Natural killer cell (primary cell): ENCODE data around the gene ASCC2. TPM values are rescaled to one million over a fixed set of nuclear protein-coding genes. Genes with fewer than 3 reads are reported as not detected.

Source experiments
- ATAC-seq, 3 donors: fragments of 150-1000 bp in 2 of 3; fragments of 200-7000 bp in 1 of 3; cut with Tn5 transposase; 1 replicate in 1 of 3; 2 replicates in 2 of 3; pipeline ENCODE4 v1.10.0; 2021; ENCODE audit warnings: mild to moderate bottlenecking in 2 of 3, moderate library complexity in 2 of 3
- DNase-seq, 2 donors: peaks; one replicate each; pipeline versions ENCODE4 v3.0.0 to v3.0.0-alpha.2; 2013 to 2021; ENCODE audit warnings: mixed read lengths in 1 of 2
- H3K27ac ChIP-seq: one replicate; pipeline ENCODE4 v1.5.1; 2013; ENCODE audit warnings: mild to moderate bottlenecking, low read length
- H3K27me3 ChIP-seq: one replicate; pipeline ENCODE4 v1.6.1; 2013; ENCODE audit warnings: low read length; ENCODE audit not compliant: control insufficient read depth, insufficient read depth
- H3K36me3 ChIP-seq: one replicate; pipeline ENCODE4 v1.6.1; 2013; ENCODE audit warnings: low read length; ENCODE audit not compliant: control insufficient read depth, insufficient read depth
- H3K4me1 ChIP-seq: one replicate; pipeline ENCODE4 v1.6.1; 2013; ENCODE audit warnings: low read length; ENCODE audit not compliant: control insufficient read depth, insufficient read depth
- H3K4me3 ChIP-seq: one replicate; pipeline ENCODE4 v1.5.1; 2013; ENCODE audit warnings: low read length
- H3K9me3 ChIP-seq: one replicate; pipeline ENCODE4 v1.6.1; 2013; ENCODE audit warnings: low read length; ENCODE audit not compliant: control insufficient read depth, insufficient read depth
- H3K27ac Mint-ChIP-seq, 2 donors: one replicate each; pipeline ENCODE4 v1.8.0; 2022; ENCODE audit warnings: mild to moderate bottlenecking in 2 of 2, mixed read lengths in 2 of 2, moderate library complexity in 1 of 2
- H3K27me3 Mint-ChIP-seq, 2 donors: one replicate each; pipeline ENCODE4 v1.8.0; 2022; ENCODE audit warnings: low read depth in 2 of 2, mixed read lengths in 2 of 2
- H3K36me3 Mint-ChIP-seq: one replicate; pipeline ENCODE4 v1.8.0; 2022; ENCODE audit warnings: mixed read lengths
- H3K4me1 Mint-ChIP-seq, 2 donors: one replicate each; pipeline ENCODE4 v1.8.0; 2022; ENCODE audit warnings: mixed read lengths in 2 of 2
- H3K4me3 Mint-ChIP-seq: one replicate; pipeline ENCODE4 v1.8.0; 2022; ENCODE audit warnings: mild to moderate bottlenecking, moderate library complexity, mixed read lengths
- H3K9me3 Mint-ChIP-seq, 2 donors: one replicate each; pipeline ENCODE4 v1.8.0; 2022; ENCODE audit warnings: mixed read lengths in 2 of 2
- WGBS: methylation state at CpG from one replicate; pipeline ENCODE4 v1.1.7; 2013; ENCODE audit warnings: missing lambda C conversion rate; ENCODE audit not compliant: insufficient coverage; 5-methylcytosine and 5-hydroxymethylcytosine counted together
- intact Hi-C: fragments of 100-400 bp; cut with micrococcal nuclease; formaldehyde crosslinking; loops from one replicate; pipeline ENCODE4 v1.14.2; 2022
- total RNA-seq, 4 donors: library from RNA; stranded (reverse); fragments of 120-200 nt in 1 of 4; gene quantifications; one replicate each; pipeline versions ENCODE4 v1.2.3 to v1.2.4, GENCODE V29; 2013 to 2022
- TF ChIP-seq, protein P1 (sequence below): fragments of 200-600 bp; IDR thresholded peaks from one replicate; pipeline ENCODE4 v1.8.0; 2022; ENCODE audit warnings: antibody characterized with exemption

Gene ASCC2
- total RNA-seq, 3 donors from 2014 or later (not counting 1 experiment from before 2014, with no cell fraction given), result 102 to 130 (median 128) TPM

GRCh38 chr22:29816128-29816527 is 21.9 kb downstream of the ASCC2 start:
- Mint-ChIP-seq H3K4me3 (no peak overlapping the region), H3K27me3 (no peaks in the 10 kb centered on the region), H3K9me3 (no peaks in the 10 kb centered on the region), H3K36me3 (peaks cover 22% of the 10 kb centered on the region), H3K4me1 (no peaks in the 10 kb centered on the region), H3K27ac (no peak overlapping the region)
- no peak for DNase-seq
- H3K4me1 ChIP-seq, result no peaks in the 10 kb centered on the region
- H3K4me3 ChIP-seq, result no peak overlapping the region
- H3K27ac ChIP-seq, result no peak overlapping the region
- WGBS, result 93% methylated on average over 2 of the region's 2 CpGs
- ATAC-seq, result no peak
- TF ChIP-seq, protein P1, sequence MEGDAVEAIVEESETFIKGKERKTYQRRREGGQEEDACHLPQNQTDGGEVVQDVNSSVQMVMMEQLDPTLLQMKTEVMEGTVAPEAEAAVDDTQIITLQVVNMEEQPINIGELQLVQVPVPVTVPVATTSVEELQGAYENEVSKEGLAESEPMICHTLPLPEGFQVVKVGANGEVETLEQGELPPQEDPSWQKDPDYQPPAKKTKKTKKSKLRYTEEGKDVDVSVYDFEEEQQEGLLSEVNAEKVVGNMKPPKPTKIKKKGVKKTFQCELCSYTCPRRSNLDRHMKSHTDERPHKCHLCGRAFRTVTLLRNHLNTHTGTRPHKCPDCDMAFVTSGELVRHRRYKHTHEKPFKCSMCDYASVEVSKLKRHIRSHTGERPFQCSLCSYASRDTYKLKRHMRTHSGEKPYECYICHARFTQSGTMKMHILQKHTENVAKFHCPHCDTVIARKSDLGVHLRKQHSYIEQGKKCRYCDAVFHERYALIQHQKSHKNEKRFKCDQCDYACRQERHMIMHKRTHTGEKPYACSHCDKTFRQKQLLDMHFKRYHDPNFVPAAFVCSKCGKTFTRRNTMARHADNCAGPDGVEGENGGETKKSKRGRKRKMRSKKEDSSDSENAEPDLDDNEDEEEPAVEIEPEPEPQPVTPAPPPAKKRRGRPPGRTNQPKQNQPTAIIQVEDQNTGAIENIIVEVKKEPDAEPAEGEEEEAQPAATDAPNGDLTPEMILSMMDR, result no peak
- peaks cover 85% of the 10 kb centered on the region for H3K36me3 ChIP-seq
- no peaks in the 10 kb centered on the region for H3K27me3 ChIP-seq
- intact Hi-C loops, result no loop called here
- no peaks in the 10 kb centered on the region for H3K9me3 ChIP-seq

GRCh38 chr22:29815580-29815979 is 22.5 kb downstream of the ASCC2 start:
- H3K27ac Mint-ChIP-seq, result no peak overlapping the region
- 99% methylated on average over 3 of the region's 4 CpGs for WGBS
- intact Hi-C loops, result no loop called here

GRCh38 chr22:29814003-29814402 is 24.1 kb downstream of the ASCC2 start:
- H3K36me3 Mint-ChIP-seq, result peaks cover 25% of the 10 kb centered on the region
- WGBS, result 88% methylated on average over 5 of the region's 5 CpGs

More at GRCh38 chr22:29815580-29815979, 22.5 kb downstream of the ASCC2 start:
- H3K27ac ChIP-seq, result no peak overlapping the region
- no peaks in the 10 kb centered on the region for H3K9me3 ChIP-seq
- no peak overlapping the region for H3K4me3 Mint-ChIP-seq
- DNase-seq (no peak), ATAC-seq (no peak)
- no peak overlapping the region for H3K4me3 ChIP-seq
- TF ChIP-seq, protein P1, result no peak
- peaks cover 25% of the 10 kb centered on the region for H3K36me3 Mint-ChIP-seq
- H3K4me1 ChIP-seq, result no peaks in the 10 kb centered on the region
- no peaks in the 10 kb centered on the region for H3K9me3 Mint-ChIP-seq
- no peaks in the 10 kb centered on the region for H3K27me3 ChIP-seq
- no peaks in the 10 kb centered on the region for H3K27me3 Mint-ChIP-seq
- H3K36me3 ChIP-seq, result peaks cover 83% of the 10 kb centered on the region
- no peaks in the 10 kb centered on the region for H3K4me1 Mint-ChIP-seq

More at GRCh38 chr22:29814003-29814402, 24.1 kb downstream of the ASCC2 start:
- H3K27me3 Mint-ChIP-seq, result no peaks in the 10 kb centered on the region
- H3K4me3 Mint-ChIP-seq, result no peak overlapping the region
- no peaks in the 10 kb centered on the region for H3K27me3 ChIP-seq
- peaks cover 0 to 5% of the 10 kb centered on the region in 2 donors for H3K4me1 Mint-ChIP-seq
- no peak for ATAC-seq
- no peak overlapping the region for H3K27ac ChIP-seq
- no peak overlapping the region for H3K4me3 ChIP-seq
- intact Hi-C loops, result no loop called here
- H3K27ac Mint-ChIP-seq, result no peak overlapping the region
- peaks cover 81% of the 10 kb centered on the region for H3K36me3 ChIP-seq
- H3K9me3 ChIP-seq, result no peaks in the 10 kb centered on the region
- DNase-seq, result no peak
- TF ChIP-seq, protein P1, result no peak
- no peaks in the 10 kb centered on the region for H3K9me3 Mint-ChIP-seq
- H3K4me1 ChIP-seq, result no peaks in the 10 kb centered on the region
